Stromal cell of bone marrow (primary cell): ENCODE data around the gene PET100.
A peak's percentile ranks its signal among the peaks of the same experiment; 100 is the strongest.

Experiments
- DNase-seq: peaks from one replicate; pipeline ENCODE4 v3.0.0-alpha.2; 2012; ENCODE audit warnings: low read depth

Gene PET100, protein sequence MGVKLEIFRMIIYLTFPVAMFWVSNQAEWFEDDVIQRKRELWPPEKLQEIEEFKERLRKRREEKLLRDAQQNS

DNA sequence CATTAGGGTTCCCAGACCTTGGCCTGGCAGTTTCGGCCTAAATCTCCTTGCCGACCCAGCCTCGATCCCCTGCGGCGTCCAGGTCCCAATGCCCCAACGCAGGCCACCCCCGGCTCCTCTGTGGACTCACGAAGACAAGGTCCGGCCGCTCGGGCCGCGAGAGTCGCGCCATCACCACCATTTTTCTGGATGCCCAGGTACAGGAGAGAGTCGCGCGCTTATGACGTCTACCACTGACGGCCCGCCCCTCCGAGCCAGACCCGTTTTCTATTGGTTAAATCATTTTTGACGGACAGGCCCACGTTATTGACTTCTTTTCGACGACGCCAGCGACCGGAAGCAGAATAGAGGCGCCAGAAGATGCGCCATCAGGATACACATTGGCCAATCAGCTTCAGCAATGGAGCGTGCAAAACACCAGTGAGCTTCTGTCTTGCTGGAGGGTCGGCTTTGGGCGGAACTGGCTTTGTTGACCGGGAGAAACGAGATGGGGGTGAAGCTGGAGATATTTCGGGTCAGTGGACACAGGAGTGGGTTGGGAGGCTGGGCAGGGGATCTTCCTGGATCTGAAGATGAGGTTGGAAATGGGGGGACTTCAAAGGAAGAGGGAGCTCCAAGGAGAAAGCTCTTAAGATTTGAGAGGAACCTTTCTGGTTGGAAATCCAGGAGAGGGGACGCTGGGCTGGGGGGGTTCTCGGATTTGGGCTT lies at the start of gene PET100, which contains the start of gene XAB2:
Gene PET100 (plus strand): TSS at position 447 of the 708 bp plus-strand sequence. CDS start 41 bp downstream, at position 488.
Gene XAB2 (minus strand): TSS at position 199 of the 708 bp plus-strand sequence. CDS start 18 bp downstream, at position 181.
- peak; percentile 97 for DNase-seq

DNA sequence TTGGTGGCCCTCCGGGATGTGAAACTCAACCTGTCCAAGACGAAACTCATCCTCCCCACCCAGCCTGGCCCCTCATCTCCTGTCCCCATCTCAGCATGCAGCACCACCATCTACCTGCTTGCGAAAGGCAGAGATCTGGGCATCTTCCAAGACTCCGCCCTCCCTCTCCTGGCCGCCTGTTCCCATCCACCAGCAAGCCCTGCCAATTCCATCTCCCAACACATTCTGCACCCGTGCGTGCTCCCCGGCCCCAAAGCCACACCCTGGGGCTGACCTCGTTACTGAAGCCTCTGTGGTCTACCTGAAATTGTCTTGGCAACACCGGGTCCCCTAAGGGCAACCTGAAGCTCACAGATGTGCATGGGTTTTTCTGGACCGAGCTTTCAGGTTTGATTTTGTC lies 47.1 kb upstream of the PET100 start:
- no peak for DNase-seq

DNA sequence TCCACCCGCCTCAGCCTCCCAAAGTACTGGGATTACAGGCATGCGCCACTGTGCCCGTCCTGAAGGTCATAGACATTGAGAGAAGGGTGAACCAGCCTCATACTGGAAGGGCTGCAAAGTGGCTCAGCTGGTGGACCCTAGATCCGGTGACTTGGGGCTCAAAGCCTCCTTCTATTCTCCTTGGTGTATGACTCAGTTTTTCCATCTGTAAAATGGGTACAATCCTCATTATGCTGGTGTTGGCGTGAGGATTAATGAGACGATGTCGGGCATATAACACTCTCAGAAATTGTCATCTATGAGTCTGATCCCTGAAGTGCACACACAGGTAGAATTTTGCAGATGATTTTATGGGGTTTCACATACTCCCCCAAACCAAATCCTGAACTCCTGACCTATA lies 39.8 kb upstream of the PET100 start:
- no peak for DNase-seq

DNA sequence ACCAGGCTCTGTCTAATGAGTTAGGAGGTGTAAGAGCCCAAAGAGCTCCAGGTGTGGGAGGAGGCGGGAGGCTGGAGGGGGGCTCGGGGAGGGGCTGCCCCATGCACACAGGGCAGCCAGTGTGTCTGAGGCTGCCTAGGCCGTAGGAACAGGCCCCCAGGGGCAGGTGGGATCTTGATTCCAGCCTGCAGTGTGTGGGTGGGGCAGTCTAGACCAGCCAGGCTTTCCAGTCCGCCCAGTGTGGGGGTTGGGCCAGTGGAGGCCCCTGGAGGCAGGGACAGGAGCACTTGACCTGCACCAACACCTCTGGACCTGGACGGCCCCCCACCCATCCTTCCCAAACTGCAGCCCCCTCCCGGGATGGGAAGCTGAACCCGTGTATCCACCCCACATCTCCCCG lies 39.3 kb upstream of the PET100 start:
- no peak for DNase-seq

DNA sequence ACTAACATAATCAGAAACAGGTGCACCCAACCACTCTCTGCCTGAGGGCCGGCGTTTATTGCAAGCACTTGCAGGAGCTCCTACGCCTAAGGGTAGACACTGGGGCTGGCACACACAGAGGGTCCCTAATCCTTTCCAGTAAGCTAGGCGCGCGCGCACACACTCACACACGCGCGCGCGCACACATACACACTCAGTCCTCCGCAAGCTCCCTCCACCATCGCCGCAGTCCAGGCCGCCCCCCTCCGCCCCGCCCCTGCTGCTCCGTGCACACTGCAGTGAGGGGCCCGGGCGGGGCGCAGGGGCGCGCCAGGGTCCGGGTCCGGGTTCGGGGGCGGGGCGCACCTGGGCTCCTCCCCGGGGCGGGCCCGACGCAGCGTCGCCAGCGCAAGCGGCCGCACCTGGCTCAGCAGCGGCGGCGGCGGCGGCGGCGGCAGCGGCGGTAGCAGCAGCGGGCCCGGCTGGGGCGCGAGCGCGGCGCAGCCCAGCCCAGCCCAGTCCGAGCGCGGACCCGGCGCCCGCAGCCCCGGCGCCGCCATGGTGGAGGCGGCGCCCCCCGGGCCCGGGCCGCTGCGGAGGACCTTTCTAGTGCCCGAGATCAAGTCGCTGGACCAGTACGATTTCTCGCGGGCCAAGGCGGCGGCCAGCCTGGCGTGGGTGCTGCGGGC lies 34.0 kb upstream of the PET100 start, which contains the start of gene CAMSAP3:
Gene CAMSAP3 (plus strand): TSS at position 398 of the 668 bp plus-strand sequence. CDS start 140 bp downstream, at position 538.
- DNase-seq, result no peak

DNA sequence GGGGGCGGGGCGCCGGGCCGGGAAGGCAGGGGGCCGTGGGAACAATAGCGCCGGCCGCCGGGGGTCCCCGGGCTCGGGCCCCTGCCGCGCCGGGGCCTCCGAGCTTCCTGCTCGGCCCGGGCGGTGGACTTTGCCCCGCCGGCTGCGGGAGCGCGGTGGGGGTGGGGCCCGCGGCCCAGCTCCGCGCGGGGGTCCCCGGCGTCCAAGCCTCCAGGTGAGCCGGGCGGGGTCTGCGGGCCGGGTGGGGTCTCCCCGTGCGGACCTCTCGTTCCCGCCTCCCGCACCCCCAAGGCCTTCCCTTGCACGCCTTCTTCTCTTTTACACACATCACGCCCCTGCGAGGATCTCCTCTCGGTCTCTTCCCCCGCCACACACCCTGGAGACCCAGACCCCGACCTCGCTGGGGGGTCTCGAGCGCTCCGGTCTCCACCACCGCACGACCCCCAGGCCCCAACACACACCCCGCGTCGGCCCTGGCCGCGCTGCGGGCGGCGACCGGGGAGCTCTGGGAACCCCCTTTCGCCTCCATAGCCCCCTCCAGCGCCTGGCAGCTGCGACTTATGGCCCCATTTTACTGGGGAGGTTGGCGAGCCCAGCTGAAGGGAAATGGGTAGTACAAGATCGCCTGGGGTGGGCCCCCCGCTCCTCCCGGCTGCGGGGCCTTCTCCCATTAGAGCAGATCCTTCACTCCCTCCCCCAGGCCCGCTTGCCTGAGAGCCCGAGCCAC lies 33.2 kb upstream of the PET100 start:
- no peak for DNase-seq

DNA sequence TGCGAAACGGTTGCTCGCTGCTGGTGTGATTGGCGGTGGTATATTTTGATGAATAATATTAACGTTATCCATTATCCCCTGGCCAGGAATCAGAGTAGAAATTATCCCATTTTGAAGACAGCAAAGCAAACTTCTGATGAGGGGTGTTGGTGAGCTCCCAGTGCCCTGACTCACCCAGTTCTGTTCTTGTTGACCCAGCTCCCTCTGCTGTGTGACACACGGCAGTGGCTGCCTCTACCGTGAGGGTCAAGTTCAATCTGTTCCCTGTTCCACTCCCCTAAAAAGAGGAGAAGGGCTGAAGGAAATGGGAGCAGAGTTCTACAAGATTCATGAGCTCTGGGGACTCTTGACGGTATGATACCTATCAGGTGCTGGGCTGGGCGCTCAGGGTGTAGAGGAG lies 31.9 kb upstream of the PET100 start:
- DNase-seq, result no peak

DNA sequence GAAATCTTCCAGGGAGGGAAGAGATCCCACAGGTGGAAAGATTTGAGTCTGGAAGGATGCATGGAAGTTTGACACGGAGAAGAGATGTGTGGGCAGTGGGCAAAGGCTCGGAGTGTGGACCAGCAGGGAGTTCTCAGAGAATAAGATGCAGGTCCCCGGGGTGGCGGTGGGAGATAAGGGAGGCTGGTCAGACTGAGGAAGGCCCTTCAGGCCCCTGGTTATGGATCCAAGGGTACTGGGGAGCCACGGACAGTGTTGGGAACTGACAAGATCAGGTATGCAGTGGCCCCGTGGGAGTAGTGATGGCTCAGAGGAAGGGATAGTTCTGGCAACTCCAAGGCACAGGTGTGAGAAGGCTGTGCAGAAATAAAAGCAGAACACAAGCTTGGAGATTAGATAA lies 31.4 kb upstream of the PET100 start:
- DNase-seq, result no peak

DNA sequence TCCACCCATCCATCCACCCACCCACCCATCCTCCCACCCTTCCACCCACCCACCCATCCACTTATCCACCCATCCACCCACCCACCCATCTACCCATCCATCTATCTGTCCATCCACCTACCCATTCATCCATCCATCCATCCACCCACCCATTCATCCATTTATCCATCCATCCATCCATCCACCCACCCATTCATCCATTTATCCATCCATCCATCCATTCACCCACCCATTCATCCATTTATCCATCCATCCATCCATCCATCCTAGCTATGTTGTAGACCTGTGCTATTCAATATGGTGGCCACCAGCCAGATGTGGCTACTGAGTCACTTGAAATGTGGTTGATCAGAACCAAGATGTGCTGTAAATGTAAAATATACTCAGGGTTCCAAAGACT lies 28.9 kb upstream of the PET100 start:
- DNase-seq, result no peak

DNA sequence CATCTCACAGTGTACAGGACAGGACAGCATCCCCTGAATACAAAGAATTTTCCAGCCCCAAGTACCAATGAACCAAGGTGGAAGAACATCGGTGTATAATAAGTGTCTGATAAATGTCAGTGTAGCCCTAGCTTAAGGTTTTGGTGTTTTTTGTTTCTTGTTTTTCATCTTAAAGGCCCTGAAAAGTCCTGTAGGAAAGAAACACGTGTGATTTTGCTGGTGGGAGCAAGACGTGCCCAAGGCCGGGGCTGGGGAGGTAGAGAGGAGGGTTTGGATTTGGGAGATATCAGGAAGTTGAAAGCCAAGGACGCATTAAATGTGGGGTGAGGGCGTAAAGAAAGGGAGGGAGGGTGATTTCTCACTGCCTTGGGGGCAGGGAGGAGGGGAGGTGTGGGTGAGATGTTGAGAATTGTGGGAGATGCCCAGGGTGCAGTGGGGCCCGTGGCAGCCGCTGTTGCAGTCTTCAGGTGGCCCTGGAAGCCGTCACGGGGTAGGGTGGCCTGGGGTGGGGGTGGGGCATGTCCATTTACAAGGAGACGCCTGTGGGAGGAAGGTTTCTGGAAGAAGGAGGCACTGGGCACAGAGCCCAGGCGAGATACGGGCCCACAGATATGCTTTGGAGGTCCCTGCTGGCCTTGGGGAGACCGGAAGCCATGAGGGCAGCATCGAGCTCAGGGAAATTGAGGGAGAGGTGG lies 27.2 kb upstream of the PET100 start:
- no peak for DNase-seq

DNA sequence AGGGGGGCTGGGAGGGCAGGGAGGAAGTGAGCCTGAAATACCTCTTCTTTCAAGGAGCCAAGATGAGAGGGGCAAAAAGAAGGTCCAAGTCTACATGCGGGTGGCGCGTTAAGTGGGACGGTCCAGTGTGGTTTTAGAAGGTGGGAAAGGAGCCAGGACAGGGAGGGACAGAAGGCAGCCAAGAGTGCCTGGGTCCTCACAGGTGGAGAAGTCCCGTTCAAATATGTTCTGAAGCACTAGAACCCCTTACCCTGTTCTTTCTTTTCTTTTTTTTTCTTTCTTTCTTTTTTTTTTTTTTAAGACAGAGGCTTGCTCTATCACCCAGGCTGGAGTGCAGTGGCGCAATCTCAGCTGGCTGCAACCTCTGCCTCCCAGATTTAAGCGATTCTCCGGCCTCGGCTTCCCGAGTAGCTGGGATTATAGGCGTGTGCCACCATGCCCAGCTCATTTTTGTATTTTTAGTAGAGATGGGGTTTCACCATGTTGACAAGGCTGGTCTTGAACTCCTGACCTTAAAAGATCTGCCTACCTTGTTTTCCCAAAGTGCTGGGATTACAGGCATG lies 26.6 kb upstream of the PET100 start:
- no peak for DNase-seq

DNA sequence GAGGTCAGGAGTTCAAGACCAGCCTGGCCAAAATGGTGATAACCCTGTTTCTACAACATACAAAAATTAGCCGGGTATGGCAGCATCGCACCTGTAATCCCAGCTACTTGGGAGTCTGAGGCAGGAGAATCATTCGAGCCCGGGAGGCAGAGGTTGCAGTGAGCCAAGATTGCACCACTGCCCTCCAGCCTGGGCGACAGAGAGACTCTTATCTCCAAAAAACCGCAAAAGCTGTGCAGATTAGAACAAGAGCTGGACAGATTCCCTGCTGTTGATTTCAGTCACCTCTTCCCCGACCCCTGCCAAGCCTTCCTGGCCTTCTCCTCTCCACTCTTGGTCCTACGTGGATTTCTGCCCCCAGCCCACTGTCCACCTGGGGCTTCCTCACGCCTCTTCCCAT lies 25.7 kb upstream of the PET100 start:
- no peak for DNase-seq

DNA sequence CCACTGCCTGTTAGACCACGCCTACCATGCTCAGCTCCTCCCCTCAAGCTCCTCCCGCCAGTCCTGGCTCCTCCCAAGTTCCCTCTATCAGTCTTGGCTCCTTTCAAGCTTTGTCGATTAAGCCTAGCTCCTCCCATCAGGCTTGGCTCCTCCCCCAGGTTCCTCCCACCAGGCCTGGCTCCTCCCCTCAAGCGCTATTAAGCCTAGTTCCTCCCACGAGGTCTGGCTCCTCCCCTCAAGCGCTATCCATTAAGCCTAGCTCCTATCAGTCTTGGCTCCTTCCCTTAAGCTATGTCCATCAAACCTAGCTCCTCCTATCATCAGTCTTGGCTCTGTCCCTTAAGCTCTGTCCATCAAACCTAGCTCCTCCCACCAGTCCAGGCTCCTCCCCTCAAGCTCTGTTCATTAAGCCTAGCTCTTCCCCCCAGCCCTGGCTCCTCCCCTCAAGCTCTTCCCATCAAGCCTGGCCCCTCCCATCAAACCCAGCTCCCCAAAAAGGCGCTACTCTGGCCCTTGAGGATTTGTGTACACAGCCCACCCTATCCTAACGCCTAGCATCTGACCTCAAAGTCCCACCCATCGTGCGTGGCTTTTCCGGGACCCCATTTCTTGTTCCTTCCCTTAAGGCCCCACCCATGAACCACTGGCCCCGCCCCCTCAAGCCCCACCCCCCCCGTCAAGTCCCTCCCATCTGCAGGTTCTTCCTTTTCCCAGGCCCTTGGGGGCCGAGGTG lies 23.9 kb upstream of the PET100 start:
- DNase-seq, result no peak

DNA sequence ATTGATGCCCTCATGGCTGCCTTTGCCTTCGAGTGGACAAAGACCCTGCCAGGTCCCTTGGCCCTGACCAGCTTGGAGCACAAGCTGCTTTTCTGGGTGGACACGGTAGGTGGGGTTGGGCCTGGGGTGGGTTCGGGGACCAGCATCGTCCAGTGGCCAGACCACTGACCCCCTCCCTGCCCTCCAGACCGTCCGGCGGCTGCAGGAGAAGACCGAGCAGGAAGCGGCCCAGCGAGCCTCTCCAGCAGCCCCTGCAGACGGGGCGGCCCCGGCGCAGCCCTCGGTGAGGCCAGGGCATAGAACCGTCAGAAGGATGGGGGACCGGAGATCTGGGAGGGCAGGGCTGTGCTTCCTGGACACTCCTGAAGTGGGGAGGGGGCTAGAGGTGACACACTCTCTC lies 23.3 kb upstream of the PET100 start:
- DNase-seq, result no peak

DNA sequence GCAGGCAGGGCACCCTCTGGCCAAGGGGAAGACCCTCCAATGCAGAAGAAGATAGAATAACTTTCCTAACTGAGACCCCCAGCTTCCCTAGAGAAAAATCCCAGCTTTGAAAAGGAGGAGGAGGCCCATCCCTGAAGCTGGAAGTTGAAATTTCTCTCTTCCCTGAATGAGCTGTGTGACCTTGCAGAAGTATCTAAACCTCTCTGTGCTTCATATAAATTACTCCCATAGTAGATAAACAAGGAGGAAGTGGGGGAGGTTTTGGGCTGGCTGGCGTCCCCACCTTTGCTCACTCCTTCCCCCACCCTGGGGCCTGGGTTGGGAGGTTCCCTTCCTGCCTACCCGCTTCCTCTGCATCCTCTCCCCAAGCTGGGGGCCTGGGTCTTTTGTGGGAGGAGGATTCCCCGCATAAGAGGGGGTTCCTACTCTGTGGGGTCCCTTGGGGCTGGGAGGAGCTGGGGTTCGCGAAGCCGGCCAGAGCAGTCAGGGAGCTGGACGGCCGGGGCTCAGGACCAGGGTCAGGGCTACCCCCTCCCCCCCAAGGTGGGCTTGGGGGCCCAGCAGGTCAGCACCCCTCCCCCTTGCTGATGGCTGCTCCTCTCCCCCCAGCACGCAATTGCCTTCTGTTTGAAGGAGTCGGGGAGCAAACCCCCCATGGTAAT lies 22.2 kb upstream of the PET100 start:
- no peak for DNase-seq

DNA sequence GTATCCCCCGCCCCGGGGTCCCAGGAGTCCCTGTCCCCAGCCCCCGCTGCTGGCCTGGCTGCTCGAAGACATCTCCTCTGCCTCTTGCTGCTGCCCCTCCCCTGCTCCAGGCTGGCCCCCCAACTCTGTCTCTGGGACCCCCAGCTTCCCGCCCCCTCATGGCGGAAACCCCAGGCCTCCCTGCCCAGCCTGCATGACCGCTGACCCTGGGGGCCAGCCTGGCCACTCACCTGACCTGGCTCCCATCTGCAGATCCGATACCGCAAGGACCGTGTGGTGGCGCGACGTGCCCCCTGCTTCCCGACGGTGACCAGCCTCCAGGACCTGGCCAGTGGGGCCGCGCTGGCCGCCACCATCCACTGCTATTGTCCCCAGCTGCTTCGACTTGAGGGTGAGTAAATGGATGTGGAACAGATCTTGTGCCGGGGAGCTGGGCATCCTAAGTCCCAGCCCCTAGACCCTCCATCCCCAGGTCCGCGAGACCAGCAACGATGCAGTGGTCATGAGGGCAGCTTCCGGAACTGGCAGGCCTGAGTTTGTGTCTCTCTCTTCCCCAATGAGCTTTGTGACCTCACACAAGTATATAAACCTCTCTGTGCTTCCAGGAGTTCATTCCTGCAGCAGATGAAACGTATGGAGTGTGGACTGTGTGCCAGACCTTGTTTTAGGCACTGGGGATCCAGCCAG lies 21.6 kb upstream of the PET100 start:
- DNase-seq, result no peak

DNA sequence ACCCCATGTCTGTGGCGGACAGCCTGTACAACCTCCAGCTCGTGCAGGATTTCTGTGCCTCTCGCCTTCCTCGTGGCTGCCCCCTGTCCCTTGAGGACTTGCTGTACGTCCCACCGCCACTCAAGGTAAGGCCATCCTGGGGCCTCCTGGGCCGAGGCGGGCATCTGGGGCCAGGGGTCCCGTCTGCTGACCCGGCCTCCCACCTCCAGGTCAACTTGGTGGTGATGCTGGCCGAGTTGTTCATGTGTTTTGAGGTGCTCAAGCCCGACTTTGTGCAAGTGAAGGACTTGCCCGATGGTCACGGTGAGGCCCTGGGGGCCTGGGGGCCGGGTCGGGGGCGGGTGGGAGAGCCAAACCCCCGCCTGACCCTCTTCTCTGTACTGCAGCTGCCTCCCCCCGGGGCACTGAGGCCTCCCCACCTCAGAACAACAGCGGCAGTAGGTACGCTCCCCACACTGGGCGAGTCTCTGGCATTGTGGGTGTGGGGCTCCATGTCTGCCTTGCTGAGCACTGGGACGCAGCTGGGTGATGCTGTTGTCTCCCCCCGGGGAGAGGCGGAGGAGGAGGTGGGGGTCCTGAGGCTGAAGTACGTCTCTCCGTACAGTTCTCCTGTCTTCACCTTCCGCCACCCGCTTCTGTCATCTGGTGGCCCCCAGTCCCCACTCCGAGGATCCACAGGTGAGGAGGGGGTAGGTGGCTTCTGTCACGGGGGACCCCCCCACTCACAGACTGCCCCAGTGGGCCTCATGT lies 18.9 kb upstream of the PET100 start:
- no peak for DNase-seq

DNA sequence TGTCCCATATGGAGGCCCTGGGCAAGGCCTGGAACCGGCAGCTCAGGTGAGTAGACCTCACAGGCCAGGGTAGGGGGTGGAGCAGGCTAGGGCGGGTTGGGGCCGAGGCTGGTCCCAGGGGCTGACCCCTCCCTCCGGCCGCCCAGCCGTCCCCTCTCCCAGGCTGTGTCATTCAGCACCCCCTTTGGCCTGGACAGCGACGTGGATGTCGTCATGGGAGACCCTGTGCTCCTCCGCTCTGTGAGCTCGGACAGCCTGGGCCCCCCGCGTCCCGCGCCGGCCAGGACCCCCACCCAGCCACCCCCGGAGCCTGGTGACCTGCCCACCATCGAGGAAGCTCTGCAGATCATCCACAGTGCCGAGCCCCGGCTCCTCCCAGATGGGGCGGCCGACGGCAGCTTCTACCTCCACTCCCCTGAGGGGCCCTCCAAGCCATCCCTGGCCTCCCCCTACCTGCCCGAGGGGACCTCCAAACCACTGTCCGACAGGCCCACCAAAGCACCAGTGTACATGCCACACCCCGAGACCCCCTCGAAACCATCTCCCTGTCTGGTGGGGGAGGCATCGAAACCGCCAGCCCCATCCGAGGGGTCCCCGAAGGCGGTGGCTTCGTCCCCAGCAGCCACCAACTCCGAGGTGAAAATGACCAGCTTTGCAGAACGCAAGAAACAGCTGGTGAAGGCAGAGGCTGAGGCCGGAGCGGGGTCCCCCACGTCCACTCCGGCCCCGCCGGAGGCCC lies 17.9 kb upstream of the PET100 start:
- DNase-seq, result no peak
